ENCODE results near the gene SPANXA2.
"Not testable (repeated sequence)": the region's sequence is repeated elsewhere in the genome, so short reads cannot be mapped to it uniquely, and the experiment has no call there.

Gene SPANXA2, protein sequence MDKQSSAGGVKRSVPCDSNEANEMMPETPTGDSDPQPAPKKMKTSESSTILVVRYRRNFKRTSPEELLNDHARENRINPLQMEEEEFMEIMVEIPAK

DNA sequence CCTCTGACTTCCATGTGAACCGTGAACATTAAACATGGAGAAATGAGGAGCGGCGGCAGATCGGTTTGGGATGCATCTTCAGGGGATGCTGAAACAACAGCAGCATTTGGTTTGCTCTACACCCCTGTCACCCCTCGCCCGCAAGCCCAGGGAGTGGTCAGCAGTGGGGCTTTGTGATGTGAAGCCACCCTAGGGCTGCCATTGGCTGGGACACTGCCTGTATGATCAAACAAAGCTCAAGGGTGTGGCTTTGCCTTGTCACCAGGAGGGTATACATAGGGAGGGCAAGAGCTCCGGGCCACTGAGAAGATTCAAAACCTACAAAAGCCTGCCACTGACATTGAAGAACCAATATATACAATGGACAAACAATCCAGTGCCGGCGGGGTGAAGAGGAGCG, at the start of gene SPANXA2:
Gene SPANXA2 (plus strand): TSS at position 301 of the 400 bp plus-strand sequence. CDS start 60 bp downstream, at position 361.
- H3K4me3 ChIP-seq (ENCODE audit: low read length); DNase-seq (ENCODE audit: low read depth): not testable (repeated sequence)

DNA sequence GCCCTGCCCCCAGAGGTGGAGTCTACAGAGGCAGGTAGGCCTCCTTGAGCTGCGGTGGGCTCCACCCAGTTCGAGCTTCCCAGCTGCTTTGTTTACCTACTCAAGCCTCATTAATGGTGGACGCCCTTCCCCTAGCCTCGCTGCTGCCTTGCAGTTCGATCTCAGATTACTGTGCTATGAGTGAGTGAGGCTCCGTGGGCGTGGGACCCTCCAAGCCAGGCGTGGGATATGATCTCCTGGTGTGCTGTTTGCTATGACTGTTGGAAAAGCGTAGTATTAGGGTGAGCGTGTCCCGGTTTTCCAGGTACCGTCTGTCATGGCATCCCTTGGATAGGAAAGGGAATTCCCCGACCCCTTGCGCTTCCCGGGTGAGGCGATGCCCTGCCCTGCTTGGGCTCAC, 47.0 kb upstream of the SPANXA2 start:
- not testable (repeated sequence) for DNase-seq (ENCODE audit: low read depth); H3K4me3 ChIP-seq (ENCODE audit: low read length)

DNA sequence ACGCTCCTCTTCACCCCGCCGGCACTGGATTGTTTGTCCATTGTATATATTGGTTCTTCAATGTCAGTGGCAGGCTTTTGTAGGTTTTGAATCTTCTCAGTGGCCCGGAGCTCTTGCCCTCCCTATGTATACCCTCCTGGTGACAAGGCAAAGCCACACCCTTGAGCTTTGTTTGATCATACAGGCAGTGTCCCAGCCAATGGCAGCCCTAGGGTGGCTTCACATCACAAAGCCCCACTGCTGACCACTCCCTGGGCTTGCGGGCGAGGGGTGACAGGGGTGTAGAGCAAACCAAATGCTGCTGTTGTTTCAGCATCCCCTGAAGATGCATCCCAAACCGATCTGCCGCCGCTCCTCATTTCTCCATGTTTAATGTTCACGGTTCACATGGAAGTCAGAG, 4.9 kb upstream of the SPANXA2 start, which contains the start of gene SPANXA1:
Gene SPANXA1 (minus strand): TSS at position 101 of the 400 bp plus-strand sequence. CDS start 60 bp downstream, at position 41.
- not testable (repeated sequence) for DNase-seq (ENCODE audit: low read depth); H3K4me3 ChIP-seq (ENCODE audit: low read length)

DNA sequence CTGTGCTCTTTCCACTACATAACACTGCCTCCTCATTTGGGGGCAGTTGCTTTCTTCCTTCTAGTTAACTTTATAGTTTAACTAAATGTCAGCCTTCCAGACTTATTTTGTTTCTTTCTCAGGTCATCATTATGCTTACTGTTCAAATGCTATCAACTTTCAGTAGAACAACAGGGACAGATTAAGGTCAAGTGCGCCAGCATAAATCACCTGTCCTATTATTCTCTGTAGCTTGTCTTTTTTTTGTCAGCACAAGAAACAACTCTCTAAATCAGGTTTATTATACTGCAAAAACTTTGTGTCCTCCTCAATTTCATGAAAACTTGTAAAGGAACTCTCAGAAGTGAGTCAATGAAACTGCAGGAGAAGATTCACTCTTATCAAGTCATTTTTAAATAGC, 19.6 kb downstream of the SPANXA2 start:
- no peak for DNase-seq (ENCODE audit: low read depth)
- no peak overlapping the region for H3K4me3 ChIP-seq (ENCODE audit: low read length)
- TF ChIP-seq, protein P1, sequence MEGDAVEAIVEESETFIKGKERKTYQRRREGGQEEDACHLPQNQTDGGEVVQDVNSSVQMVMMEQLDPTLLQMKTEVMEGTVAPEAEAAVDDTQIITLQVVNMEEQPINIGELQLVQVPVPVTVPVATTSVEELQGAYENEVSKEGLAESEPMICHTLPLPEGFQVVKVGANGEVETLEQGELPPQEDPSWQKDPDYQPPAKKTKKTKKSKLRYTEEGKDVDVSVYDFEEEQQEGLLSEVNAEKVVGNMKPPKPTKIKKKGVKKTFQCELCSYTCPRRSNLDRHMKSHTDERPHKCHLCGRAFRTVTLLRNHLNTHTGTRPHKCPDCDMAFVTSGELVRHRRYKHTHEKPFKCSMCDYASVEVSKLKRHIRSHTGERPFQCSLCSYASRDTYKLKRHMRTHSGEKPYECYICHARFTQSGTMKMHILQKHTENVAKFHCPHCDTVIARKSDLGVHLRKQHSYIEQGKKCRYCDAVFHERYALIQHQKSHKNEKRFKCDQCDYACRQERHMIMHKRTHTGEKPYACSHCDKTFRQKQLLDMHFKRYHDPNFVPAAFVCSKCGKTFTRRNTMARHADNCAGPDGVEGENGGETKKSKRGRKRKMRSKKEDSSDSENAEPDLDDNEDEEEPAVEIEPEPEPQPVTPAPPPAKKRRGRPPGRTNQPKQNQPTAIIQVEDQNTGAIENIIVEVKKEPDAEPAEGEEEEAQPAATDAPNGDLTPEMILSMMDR (conservative IDR thresholded peaks at IDR 0.05; ENCODE audit: low read length) = no peak

DNA sequence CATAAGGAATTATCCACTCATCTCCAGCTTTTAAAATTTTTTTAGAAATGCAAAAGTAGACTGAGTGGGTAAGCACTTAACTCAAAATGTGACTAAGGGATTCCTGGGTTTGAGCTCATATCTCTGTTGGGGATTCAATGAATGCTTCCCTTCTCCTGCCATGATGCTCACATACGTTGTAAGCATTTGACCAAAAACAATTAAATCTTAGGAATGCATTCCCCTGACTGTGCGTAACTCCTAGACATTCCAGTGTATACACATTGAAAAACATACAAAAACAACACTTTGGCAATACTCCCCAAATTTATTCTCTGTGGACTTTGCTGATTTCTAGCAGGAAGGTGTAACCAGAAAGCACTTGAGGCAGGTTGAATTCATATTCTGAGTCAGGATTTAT, 29.8 kb downstream of the SPANXA2 start:
- TF ChIP-seq, protein P1 (conservative IDR thresholded peaks at IDR 0.05; ENCODE audit: low read length) = no peak
- H3K4me3 ChIP-seq (ENCODE audit: low read length) = no peak overlapping the region
- peak; percentile 56 for DNase-seq (ENCODE audit: low read depth)

DNA sequence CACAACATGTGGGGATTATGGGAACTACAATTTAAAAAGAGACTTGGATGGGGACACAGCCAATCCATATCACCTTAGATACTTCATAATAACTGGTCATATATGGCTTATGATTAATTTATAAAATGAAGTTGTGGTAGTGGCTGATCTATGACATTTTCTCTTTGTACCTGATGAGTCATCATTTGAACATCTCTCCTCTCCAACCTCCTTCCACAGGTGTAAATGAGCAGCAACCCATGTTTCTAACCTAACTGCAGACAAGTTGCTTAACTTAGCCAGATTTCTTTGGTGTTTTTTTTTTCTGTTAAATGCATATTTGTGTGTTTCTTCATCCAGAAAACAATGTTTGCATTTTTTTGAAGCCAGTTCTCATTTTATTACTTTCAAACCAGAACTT, 42.6 kb downstream of the SPANXA2 start:
- DNase-seq (ENCODE audit: low read depth) = no peak
- TF ChIP-seq, protein P1 (conservative IDR thresholded peaks at IDR 0.05; ENCODE audit: low read length) = no peak
- H3K4me3 ChIP-seq (ENCODE audit: low read length) = no peak overlapping the region

DNA sequence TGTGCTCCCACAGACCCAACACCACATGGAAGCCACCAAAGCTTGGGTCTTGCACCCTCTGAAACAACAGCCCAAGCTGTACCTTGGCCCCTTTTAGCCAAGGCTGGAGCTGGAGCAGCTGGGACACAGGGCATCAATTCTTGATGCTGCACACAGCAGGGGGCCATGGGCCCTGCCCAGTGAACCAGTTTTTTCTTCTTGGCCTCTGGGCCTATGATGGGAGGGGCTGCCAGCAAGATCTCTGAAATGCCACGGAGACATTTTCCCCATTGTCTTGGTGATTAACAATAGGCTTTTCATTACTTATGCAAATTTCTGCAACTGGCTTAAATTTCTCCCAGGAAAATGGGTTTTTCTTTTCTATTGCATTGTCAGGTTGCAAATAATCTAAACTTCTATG, 49.0 kb downstream of the SPANXA2 start:
- TF ChIP-seq, protein P1 (conservative IDR thresholded peaks at IDR 0.05; ENCODE audit: low read length) = no peak
- H3K4me3 ChIP-seq (ENCODE audit: low read length) = no peak overlapping the region
- no peak for DNase-seq (ENCODE audit: low read depth)

Measured in AG10803 (cell line).